ENCODE measurements around the gene STXBP6.

STXBP6 gene

GRCh38 chr14:24785698-24786097 lies 264.2 kb downstream of the STXBP6 start:
- no peak for TF ChIP-seq CTCF (IDR thresholded peaks at IDR 0.05)

- TF ChIP-seq CTCF (IDR thresholded peaks at IDR 0.05), result no peak
These were observed 265.0 kb downstream of the STXBP6 start for GRCh38 chr14:24784981-24785380.

DNA sequence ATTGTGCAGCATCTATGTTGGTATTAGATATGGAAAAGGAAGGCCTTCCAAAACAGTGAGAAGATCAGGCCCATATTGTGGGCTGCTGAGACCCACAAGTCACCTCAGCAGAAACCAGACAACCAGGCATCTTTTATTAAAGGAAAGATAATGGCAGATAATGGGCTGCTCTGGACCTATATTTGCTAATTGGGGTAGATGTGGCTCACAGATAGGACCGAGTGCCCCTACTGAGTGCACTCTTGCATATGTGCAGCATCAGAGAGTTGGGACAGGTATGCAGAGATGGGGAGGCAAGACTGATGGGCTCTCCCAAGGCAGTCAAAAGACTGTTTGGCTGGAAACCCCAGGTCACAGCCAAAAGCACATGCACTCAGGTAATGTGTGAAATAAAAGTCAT lies 266.2 kb downstream of the STXBP6 start:
- TF ChIP-seq CTCF (IDR thresholded peaks at IDR 0.05), result no peak

- TF ChIP-seq CTCF (IDR thresholded peaks at IDR 0.05), result no peak
These were observed 269.7 kb downstream of the STXBP6 start for GRCh38 chr14:24780281-24780680.

DNA sequence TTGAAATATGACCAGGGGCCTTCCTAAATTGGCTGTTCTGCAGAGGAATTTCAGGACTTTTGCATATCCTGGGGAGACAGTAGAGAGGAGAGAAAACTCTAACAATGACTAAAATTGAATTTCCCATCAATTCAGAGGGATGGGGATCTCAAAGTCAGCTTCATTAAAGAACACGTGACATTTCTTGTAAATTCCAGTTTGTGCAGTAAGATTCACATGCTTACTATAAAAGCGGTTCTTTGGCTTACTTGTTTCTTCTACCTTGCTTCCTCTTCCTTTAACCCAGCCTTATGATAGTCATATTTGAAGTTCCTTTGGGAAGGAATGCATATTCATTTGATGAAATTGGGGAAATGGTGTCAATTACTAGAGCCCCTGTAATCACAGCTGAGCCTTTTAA lies 272.3 kb downstream of the STXBP6 start:
- TF ChIP-seq CTCF (IDR thresholded peaks at IDR 0.05), result no peak

- TF ChIP-seq CTCF (IDR thresholded peaks at IDR 0.05), result no peak
These were observed 274.0 kb downstream of the STXBP6 start for GRCh38 chr14:24775950-24776349.

GRCh38 chr14:24774187-24774915 lies 275.6 kb downstream of the STXBP6 start:
- no peak for TF ChIP-seq CTCF (IDR thresholded peaks at IDR 0.05)

DNA sequence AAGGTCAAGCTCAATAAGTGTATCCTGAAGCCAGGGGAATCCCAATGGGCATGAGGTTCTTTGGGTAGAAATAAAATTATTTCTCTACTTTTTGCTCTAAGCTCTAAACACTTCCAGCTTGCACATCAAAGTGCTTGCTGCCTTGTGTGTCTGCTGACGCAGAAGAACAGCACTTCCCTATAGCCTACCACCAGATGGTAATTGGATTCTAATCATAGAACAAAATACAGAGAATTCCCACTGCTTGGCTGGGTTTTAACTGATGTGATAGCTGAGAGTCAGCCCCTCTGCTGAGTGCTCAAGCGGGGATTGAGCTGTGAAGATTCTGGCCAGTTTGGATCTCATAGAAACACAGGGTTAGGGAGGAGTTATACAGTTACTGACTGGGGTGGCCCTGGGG lies 283.5 kb downstream of the STXBP6 start:
- no peak for TF ChIP-seq CTCF (IDR thresholded peaks at IDR 0.05)

Measured in LNCAP (cell line).